ENCODE data around the gene ITFG2. TPM values are rescaled to one million over a fixed set of nuclear protein-coding genes. Genes with fewer than 3 reads are reported as not detected.

Gene ITFG2
- total and polyA plus RNA-seq, 2 of the 13 experiments (the other 11 are each of a cell fraction or from before 2014, with no cell fraction given) = 14.8 to 15.5 TPM

DNA sequence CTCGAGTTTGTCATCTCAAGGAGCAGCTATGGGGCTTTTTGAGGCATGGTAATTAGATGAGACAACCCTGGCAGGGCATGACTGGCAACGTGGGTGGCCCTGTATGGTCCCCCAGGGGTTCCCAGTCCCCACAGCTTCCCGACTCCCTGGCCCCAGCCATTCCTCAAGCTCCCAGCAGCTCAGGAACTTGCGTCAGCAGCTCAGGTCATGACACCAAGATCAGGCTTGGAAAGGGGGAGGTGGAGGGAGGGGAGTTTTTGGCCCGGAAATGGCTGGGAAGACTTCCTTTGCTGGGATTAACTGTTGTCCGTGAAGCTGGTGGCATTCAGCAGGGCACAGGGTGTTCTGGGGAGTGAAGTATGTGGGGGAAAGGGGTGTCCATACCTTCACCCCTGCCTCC is 32.8 kb downstream of the ITFG2 start:
- no peaks in the 10 kb centered on the region for H3K79me2 ChIP-seq (ENCODE audit: insufficient read depth, low read length)
- peaks cover 42% of the 10 kb centered on the region for H3K4me1 ChIP-seq (ENCODE audit: insufficient read depth, low read length)
- no peak overlapping the region for H3K27ac ChIP-seq (ENCODE audit: extremely low read length, insufficient read depth, low read length)
- no TSS peak for BruUV-seq (replicated peaks)
- H3K27me3 ChIP-seq (ENCODE audit: control insufficient read depth in 1 of 2, insufficient read depth in 2 of 2, low read length in 2 of 2) = no peaks in the 10 kb centered on the region; a peak in 1 of 5 replicates
- intact Hi-C loops (cut with micrococcal nuclease; ENCODE audit: unreplicated experiment) (loop anchor here (5.0 kb wide), 2 partner anchors 42 to 117 kb away; no protein-coding TSS in a partner anchor), in situ Hi-C loops (cut with HindIII; ENCODE audit: extremely low pct_ligation_motif_present, low pct_unique_long_range_greater_than_20kb) (loop anchor here (5.0 kb wide), 1 partner anchor 102 kb away; no protein-coding TSS in a partner anchor)
- no peak overlapping the region for H2AFZ ChIP-seq (ENCODE audit: low read length)
- H3K4me3 ChIP-seq (replicated peaks in 1 of 3; ENCODE audit: insufficient read depth in 1 of 3, low read depth in 2 of 3, low read length in 3 of 3) = no peak overlapping the region
- H3K36me3 ChIP-seq (replicated peaks in 1 of 2; ENCODE audit: control insufficient read depth in 1 of 2, insufficient read depth in 2 of 2, low read length in 2 of 2) = peaks cover 3 to 4% of the 10 kb centered on the region in 2 experiments; a peak in 2 of 5 replicates
- DNase-seq (ENCODE audit: low spot score) (no peak), ATAC-seq (no peak), FAIRE-seq (no peak)
- no peaks in the 10 kb centered on the region for H4K20me1 ChIP-seq (ENCODE audit: insufficient read depth, low read length)
- ChIA-PET POLR2A (interaction anchor here (0.6 to 0.8 kb wide), 2 partner anchors 29 to 40 kb away, joined by 4 read pairs; no protein-coding TSS in a partner anchor), CTCF (ENCODE audit: low intra/inter-chr PET ratio, low total read pairs) (interaction anchor here (1.7 kb wide), 1 partner anchor 99 kb away, joined by 6 read pairs; no protein-coding TSS in a partner anchor)
- H3K9me3 ChIP-seq (ENCODE audit: low read length) = no peaks in the 10 kb centered on the region
- no peak overlapping the region for H3K4me2 ChIP-seq (ENCODE audit: low read depth, low read length)
- 82% methylated on average over 6 of the region's 6 CpGs for WGBS (ENCODE audit: low lambda C conversion rate)
- TF ChIP-seq AHR (CRISPR knock-in tag; IDR thresholded peaks at IDR 0.05) (no peak), REL (CRISPR knock-in tag; conservative IDR thresholded peaks at IDR 0.05) (no peak), TBP (CRISPR knock-in tag; IDR thresholded peaks at IDR 0.05) (no peak), RFX5 (IDR thresholded peaks at IDR 0.05; ENCODE audit: low read depth, low read length) (no peak), ARNTL (CRISPR knock-in tag; IDR thresholded peaks at IDR 0.05) (no peak)
- TF ChIP-seq, protein P1, sequence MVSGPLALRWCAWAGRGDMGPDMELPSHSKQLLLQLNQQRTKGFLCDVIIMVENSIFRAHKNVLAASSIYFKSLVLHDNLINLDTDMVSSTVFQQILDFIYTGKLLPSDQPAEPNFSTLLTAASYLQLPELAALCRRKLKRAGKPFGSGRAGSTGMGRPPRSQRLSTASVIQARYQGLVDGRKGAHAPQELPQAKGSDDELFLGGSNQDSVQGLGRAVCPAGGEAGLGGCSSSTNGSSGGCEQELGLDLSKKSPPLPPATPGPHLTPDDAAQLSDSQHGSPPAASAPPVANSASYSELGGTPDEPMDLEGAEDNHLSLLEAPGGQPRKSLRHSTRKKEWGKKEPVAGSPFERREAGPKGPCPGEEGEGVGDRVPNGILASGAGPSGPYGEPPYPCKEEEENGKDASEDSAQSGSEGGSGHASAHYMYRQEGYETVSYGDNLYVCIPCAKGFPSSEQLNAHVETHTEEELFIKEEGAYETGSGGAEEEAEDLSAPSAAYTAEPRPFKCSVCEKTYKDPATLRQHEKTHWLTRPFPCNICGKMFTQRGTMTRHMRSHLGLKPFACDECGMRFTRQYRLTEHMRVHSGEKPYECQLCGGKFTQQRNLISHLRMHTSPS (CRISPR knock-in tag; IDR thresholded peaks at IDR 0.05; ENCODE audit: low read depth) = no peak
- TF ChIP-seq, protein P2, sequence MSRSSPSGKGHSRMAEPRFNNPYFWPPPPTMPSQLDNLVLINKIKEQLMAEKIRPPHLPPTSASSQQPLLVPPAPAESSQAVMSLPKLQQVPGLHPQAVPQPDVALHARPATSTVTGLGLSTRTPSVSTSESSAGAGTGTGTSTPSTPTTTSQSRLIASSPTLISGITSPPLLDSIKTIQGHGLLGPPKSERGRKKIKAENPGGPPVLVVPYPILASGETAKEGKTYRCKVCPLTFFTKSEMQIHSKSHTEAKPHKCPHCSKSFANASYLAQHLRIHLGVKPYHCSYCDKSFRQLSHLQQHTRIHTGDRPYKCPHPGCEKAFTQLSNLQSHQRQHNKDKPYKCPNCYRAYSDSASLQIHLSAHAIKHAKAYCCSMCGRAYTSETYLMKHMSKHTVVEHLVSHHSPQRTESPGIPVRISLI (CRISPR knock-in tag; IDR thresholded peaks at IDR 0.05; ENCODE audit: borderline replicate concordance) = no peak
- TF ChIP-seq, protein P3, sequence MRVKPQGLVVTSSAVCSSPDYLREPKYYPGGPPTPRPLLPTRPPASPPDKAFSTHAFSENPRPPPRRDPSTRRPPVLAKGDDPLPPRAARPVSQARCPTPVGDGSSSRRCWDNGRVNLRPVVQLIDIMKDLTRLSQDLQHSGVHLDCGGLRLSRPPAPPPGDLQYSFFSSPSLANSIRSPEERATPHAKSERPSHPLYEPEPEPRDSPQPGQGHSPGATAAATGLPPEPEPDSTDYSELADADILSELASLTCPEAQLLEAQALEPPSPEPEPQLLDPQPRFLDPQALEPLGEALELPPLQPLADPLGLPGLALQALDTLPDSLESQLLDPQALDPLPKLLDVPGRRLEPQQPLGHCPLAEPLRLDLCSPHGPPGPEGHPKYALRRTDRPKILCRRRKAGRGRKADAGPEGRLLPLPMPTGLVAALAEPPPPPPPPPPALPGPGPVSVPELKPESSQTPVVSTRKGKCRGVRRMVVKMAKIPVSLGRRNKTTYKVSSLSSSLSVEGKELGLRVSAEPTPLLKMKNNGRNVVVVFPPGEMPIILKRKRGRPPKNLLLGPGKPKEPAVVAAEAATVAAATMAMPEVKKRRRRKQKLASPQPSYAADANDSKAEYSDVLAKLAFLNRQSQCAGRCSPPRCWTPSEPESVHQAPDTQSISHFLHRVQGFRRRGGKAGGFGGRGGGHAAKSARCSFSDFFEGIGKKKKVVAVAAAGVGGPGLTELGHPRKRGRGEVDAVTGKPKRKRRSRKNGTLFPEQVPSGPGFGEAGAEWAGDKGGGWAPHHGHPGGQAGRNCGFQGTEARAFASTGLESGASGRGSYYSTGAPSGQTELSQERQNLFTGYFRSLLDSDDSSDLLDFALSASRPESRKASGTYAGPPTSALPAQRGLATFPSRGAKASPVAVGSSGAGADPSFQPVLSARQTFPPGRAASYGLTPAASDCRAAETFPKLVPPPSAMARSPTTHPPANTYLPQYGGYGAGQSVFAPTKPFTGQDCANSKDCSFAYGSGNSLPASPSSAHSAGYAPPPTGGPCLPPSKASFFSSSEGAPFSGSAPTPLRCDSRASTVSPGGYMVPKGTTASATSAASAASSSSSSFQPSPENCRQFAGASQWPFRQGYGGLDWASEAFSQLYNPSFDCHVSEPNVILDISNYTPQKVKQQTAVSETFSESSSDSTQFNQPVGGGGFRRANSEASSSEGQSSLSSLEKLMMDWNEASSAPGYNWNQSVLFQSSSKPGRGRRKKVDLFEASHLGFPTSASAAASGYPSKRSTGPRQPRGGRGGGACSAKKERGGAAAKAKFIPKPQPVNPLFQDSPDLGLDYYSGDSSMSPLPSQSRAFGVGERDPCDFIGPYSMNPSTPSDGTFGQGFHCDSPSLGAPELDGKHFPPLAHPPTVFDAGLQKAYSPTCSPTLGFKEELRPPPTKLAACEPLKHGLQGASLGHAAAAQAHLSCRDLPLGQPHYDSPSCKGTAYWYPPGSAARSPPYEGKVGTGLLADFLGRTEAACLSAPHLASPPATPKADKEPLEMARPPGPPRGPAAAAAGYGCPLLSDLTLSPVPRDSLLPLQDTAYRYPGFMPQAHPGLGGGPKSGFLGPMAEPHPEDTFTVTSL (CRISPR knock-in tag; IDR thresholded peaks at IDR 0.05; ENCODE audit: borderline replicate concordance) = no peak
- TF ChIP-seq, protein P4, sequence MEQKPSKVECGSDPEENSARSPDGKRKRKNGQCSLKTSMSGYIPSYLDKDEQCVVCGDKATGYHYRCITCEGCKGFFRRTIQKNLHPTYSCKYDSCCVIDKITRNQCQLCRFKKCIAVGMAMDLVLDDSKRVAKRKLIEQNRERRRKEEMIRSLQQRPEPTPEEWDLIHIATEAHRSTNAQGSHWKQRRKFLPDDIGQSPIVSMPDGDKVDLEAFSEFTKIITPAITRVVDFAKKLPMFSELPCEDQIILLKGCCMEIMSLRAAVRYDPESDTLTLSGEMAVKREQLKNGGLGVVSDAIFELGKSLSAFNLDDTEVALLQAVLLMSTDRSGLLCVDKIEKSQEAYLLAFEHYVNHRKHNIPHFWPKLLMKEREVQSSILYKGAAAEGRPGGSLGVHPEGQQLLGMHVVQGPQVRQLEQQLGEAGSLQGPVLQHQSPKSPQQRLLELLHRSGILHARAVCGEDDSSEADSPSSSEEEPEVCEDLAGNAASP (CRISPR knock-in tag; IDR thresholded peaks at IDR 0.05; ENCODE audit: borderline replicate concordance) = no peak
- H3K9ac ChIP-seq (ENCODE audit: insufficient read depth, low read depth, low read length) = no peak overlapping the region
